Panc1 (cell line): ENCODE measurements around the gene HECA. TPM values are rescaled to one million over a fixed set of nuclear protein-coding genes. Genes with fewer than 3 reads are reported as not detected.

ENCODE experiments used
- ATAC-seq: fragments of 200-7000 bp; cut with Tn5 transposase; 2 replicates; pipeline ENCODE4 v1.9.1; 2020; ENCODE audit warnings: mild to moderate bottlenecking, moderate library complexity
- BruUV-seq: library from RNA; stranded (reverse); fragments of 400-500 nt; replicated peaks from 2 replicates; lab custom pipeline; 2021; lab: Mats Ljungman, UMichigan
- CTCF ChIA-PET: fragments of 300-600 bp; sonication (Branson Sonifier 250); formaldehyde crosslinking; loops from one replicate; lab custom pipeline; 2022; ENCODE audit warnings: antibody characterized with exemption; lab: Charles Lee
- POLR2A ChIA-PET: fragments of 300-600 bp; sonication (Branson Sonifier 250); formaldehyde crosslinking; loops from one replicate; lab custom pipeline; 2022; ENCODE audit warnings: antibody characterized with exemption; lab: Charles Lee
- DNase-seq: peaks from one replicate; pipeline ENCODE4 v3.0.0-alpha.2; 2010; ENCODE audit warnings: low read depth, low spot score
- H3K27ac ChIP-seq: 2 replicates; pipeline ENCODE4 v1.5.1; 2011; ENCODE audit warnings: mild to moderate bottlenecking, low read length, inconsistent platforms
- H3K27me3 ChIP-seq: fragments of 200-500 bp; sonication (Bioruptor generic); 2 replicates; pipeline ENCODE4 v1.6.0; 2014; ENCODE audit warnings: low read length, inconsistent platforms; ENCODE audit not compliant: control insufficient read depth, insufficient read depth
- H3K36me3 ChIP-seq: fragments of 200-500 bp; sonication (Bioruptor generic); 2 replicates; pipeline ENCODE4 v1.5.1; 2014; ENCODE audit warnings: inconsistent platforms, mild to moderate bottlenecking, low read length, moderate library complexity; ENCODE audit not compliant: control insufficient read depth, insufficient read depth
- H3K4me1 ChIP-seq: 2 replicates; pipeline ENCODE4 v1.5.1; 2011; ENCODE audit warnings: inconsistent platforms, mild to moderate bottlenecking, low read length, moderate library complexity; ENCODE audit not compliant: control insufficient read depth, insufficient read depth
- H3K4me3 ChIP-seq, 2 experiments: 2 replicates each; pipeline ENCODE4 v1.5.1; 2011 to 2012; ENCODE audit warnings: low read depth in 2 of 2, low read length in 2 of 2, mild to moderate bottlenecking in 2 of 2, inconsistent platforms in 1 of 2, moderate library complexity in 1 of 2
- H3K9me3 ChIP-seq: fragments of 200-500 bp; sonication (Bioruptor generic); 2 replicates; pipeline ENCODE4 v1.5.1; 2014; ENCODE audit warnings: low read depth, mild to moderate bottlenecking, inconsistent platforms, low read length, moderate library complexity; ENCODE audit not compliant: control insufficient read depth, insufficient read depth
- CTCF ChIP-seq: fragments of 450-650 bp; IDR thresholded peaks from 2 replicates; pipeline ENCODE4 v1.5.1; 2017; ENCODE audit warnings: mild to moderate bottlenecking
- POLR2AphosphoS5 ChIP-seq: IDR thresholded peaks from 2 replicates; pipeline ENCODE4 v1.6.1; 2012; ENCODE audit warnings: mild to moderate bottlenecking, low read depth, low read length, moderate library complexity
- REST ChIP-seq, 2 experiments: IDR thresholded peaks; 2 replicates each; pipeline ENCODE4 v1.6.1; 2011 to 2012; ENCODE audit warnings: low read depth in 2 of 2, control low read depth in 1 of 2, low read length in 1 of 2, mild to moderate bottlenecking in 1 of 2, moderate library complexity in 1 of 2; ENCODE audit not compliant: insufficient read depth in 1 of 2
- SIN3A ChIP-seq: IDR thresholded peaks from 2 replicates; pipeline ENCODE4 v1.6.1; 2012; ENCODE audit warnings: low read depth, mild to moderate bottlenecking, low read length, moderate library complexity, borderline replicate concordance; ENCODE audit not compliant: insufficient read depth
- TCF7L2 ChIP-seq: IDR thresholded peaks from 2 replicates; pipeline ENCODE4 v1.6.1; 2011; ENCODE audit warnings: mild to moderate bottlenecking, low read depth, low read length, inconsistent platforms
- in situ Hi-C: cut with HindIII; loops from 2 replicates; pipeline ENCODE4 v1.10.0; 2016; ENCODE audit warnings: low sequenced_read_pairs, low pct_unique_long_range_greater_than_20kb
- intact Hi-C: fragments of 100-400 bp; cut with micrococcal nuclease; formaldehyde crosslinking; loops from one replicate; pipeline ENCODE4 v1.10.0; 2022; ENCODE audit not compliant: unreplicated experiment
- total RNA-seq: library from RNA; stranded (reverse); gene quantifications from one replicate; pipeline ENCODE4 v1.2.1, GENCODE V29; 2021; ENCODE audit not compliant: unreplicated experiment

HECA gene
- total RNA-seq, 1 experiment from 2014 or later: 3.9 TPM

GRCh38 chr6:139149383-139149782 is 14.5 kb downstream of the HECA start:
- Histone ChIP-seq H3K27ac (no peak overlapping the region), H3K4me3 (no peak overlapping the region), H3K36me3 (no peaks in the 10 kb centered on the region), H3K4me1 (no peaks in the 10 kb centered on the region), H3K9me3 (no peaks in the 10 kb centered on the region), H3K27me3 (no peaks in the 10 kb centered on the region; the same call in 1 of the 2 replicates)
- TF ChIP-seq SIN3A (no peak), POLR2AphosphoS5 (no peak), REST (IDR thresholded peaks at IDR 0.05; ENCODE audit: insufficient read depth in 1 of 2, low read depth in 2 of 2, low read length in 1 of 2) (no peak), CTCF (no peak), TCF7L2 (no peak)
- no TSS peak for BruUV-seq
- in situ Hi-C loops (no loop called here), intact Hi-C loops (no loop called here)
- ChIA-PET POLR2A (no interaction called here), CTCF (no interaction called here)
- ATAC-seq (no peak), DNase-seq (no peak)

GRCh38 chr6:139150920-139151319 is 16.0 kb downstream of the HECA start:
- ATAC-seq: no peak
- Histone ChIP-seq H3K9me3 (no peaks in the 10 kb centered on the region), H3K4me1 (no peaks in the 10 kb centered on the region), H3K36me3 (no peaks in the 10 kb centered on the region), H3K27ac (no peak overlapping the region), H3K4me3 (no peak overlapping the region), H3K27me3 (no peaks in the 10 kb centered on the region; the same call in 1 of the 2 replicates)
- intact Hi-C loops: no loop called here
- TF ChIP-seq REST (IDR thresholded peaks at IDR 0.05; ENCODE audit: insufficient read depth in 1 of 2, low read depth in 2 of 2, low read length in 1 of 2) (no peak), POLR2AphosphoS5 (no peak), TCF7L2 (no peak), SIN3A (no peak), CTCF (no peak)
- CTCF ChIA-PET: no interaction called here
- no peak for DNase-seq
- in situ Hi-C loops: no loop called here
- no TSS peak for BruUV-seq
- POLR2A ChIA-PET: no interaction called here
